WERI-Rb-1 (cell line): Measurements from ENCODE around the gene RNF20.
"Not testable (repeated sequence)": the region's sequence is repeated elsewhere in the genome, so short reads cannot be mapped to it uniquely, and the experiment has no call there.

Experiments
- DNase-seq: peaks from one replicate; pipeline ENCODE4 v3.0.0-alpha.2; 2020
- H3K27ac ChIP-seq: fragments of 250-450 bp; sonication (Bioruptor Pico); 2 replicates; pipeline ENCODE4 v1.5.1; 2020; ENCODE audit warnings: mild to moderate bottlenecking, moderate library complexity
- H3K27me3 ChIP-seq: fragments of 250-450 bp; sonication (Bioruptor Pico); 2 replicates; pipeline ENCODE4 v1.5.1; 2021; ENCODE audit warnings: mild to moderate bottlenecking, low read depth, moderate library complexity; ENCODE audit not compliant: insufficient read depth, severe bottlenecking
- H3K36me3 ChIP-seq: fragments of 250-450 bp; sonication (Bioruptor Pico); 2 replicates; pipeline ENCODE4 v1.5.1; 2020; ENCODE audit warnings: mild to moderate bottlenecking, moderate library complexity
- H3K4me3 ChIP-seq: 2 replicates; pipeline ENCODE4 v1.5.1; 2011; ENCODE audit warnings: low read depth, mild to moderate bottlenecking, control low read depth, low read length
- H3K9me3 ChIP-seq: fragments of 250-450 bp; sonication (Bioruptor Pico); 2 replicates; pipeline ENCODE4 v1.5.1; 2021; ENCODE audit warnings: mild to moderate bottlenecking, moderate library complexity; ENCODE audit not compliant: severe bottlenecking
- TF ChIP-seq, protein P1 (sequence below): IDR thresholded peaks from 2 replicates; pipeline ENCODE4 v1.5.1; 2011; ENCODE audit warnings: low read depth, mild to moderate bottlenecking, control low read depth, inconsistent platforms, low read length

RNF20 gene

DNA sequence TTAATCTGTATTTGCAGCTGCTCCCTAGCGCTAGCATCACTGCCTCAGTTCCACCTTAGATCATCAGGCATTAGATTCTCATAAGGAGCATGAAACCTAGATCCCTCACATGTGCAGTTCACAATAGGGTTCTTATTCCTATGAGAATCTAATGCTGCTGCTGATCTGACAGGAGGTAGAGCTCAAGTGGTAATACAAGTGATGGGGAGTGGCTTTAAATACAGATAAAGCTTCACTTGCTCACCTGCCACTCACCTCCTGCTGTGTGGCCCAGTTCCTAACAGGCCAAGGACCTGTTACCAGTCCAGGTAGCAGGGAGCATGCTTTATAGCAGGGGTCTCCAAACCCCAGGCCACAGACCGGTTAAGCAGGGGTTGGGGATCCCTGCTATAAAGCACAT lies 22.6 kb upstream of the RNF20 start:
- no peak for DNase-seq
- Histone ChIP-seq H3K36me3 (no peaks in the 10 kb centered on the region), H3K27ac (no peak overlapping the region), H3K4me3 (no peak overlapping the region), H3K27me3 (no peaks in the 10 kb centered on the region), H3K9me3 (no peaks in the 10 kb centered on the region)
- TF ChIP-seq, protein P1, sequence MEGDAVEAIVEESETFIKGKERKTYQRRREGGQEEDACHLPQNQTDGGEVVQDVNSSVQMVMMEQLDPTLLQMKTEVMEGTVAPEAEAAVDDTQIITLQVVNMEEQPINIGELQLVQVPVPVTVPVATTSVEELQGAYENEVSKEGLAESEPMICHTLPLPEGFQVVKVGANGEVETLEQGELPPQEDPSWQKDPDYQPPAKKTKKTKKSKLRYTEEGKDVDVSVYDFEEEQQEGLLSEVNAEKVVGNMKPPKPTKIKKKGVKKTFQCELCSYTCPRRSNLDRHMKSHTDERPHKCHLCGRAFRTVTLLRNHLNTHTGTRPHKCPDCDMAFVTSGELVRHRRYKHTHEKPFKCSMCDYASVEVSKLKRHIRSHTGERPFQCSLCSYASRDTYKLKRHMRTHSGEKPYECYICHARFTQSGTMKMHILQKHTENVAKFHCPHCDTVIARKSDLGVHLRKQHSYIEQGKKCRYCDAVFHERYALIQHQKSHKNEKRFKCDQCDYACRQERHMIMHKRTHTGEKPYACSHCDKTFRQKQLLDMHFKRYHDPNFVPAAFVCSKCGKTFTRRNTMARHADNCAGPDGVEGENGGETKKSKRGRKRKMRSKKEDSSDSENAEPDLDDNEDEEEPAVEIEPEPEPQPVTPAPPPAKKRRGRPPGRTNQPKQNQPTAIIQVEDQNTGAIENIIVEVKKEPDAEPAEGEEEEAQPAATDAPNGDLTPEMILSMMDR, result no peak

DNA sequence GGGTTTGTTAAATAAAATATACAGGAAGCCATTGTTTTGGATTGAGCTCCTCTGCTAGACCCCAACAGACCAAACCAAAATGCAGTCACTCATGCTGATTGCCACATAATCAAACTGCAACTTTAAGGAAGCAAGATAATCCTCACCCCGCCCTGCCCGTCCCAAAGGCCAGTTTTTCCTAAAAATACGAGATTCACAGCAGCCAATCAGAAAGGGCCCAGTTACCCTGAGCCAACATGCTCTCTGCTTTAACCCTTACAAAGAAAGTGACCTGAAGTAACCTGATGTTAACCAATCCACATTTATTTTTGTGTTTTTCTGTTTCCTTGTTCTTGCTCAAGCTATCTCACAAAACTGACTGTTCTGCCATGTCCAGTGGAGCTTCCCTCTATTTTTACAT lies 21.5 kb upstream of the RNF20 start:
- Histone ChIP-seq H3K27ac (no peak overlapping the region), H3K36me3 (no peaks in the 10 kb centered on the region), H3K27me3 (no peaks in the 10 kb centered on the region), H3K9me3 (no peaks in the 10 kb centered on the region), H3K4me3 (no peak overlapping the region)
- no peak for DNase-seq
- TF ChIP-seq, protein P1, result no peak

DNA sequence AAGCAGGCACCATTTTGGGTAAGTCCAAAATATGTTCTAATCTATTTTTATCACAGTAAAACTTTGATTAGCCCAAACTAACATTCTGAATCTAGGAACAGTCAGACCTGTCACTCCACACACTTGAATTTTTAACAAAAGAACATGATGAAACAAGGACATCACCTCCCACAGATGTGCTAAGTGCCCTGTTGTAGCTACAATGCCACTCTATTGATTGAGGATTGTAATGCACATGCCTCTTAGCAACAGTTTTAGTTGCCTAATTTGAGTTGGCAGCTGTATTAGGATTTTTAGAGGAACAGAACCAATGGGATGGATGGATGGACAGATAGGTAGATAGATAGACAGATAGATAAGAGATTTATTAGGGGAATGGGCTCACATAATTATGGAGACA lies 20.3 kb upstream of the RNF20 start:
- TF ChIP-seq, protein P1, result no peak
- H3K27ac ChIP-seq, result no peak overlapping the region
- H3K4me3 ChIP-seq, result no peak overlapping the region
- H3K27me3 ChIP-seq, result no peaks in the 10 kb centered on the region
- no peak for DNase-seq
- no peaks in the 10 kb centered on the region for H3K9me3 ChIP-seq
- H3K36me3 ChIP-seq, result no peaks in the 10 kb centered on the region

DNA sequence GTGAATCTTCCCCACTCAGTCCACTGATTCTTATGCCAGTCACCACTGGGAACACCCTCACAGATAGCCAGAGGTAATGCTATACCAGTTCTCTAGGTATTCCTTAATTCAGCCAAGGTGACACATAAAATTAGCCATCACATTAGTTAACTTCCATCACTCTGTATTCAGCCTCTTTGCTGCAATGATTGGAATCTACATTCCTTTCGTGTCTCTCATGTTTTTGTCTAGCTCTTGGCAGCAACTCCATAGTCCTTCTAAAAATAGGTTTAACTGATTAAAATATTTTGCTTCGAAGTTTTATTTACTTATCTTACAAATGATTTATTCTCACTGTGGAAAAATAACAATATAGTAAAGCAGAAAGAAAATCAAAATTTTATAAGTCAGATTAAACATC lies 19.6 kb upstream of the RNF20 start:
- Histone ChIP-seq H3K36me3 (no peaks in the 10 kb centered on the region), H3K4me3 (no peak overlapping the region), H3K27me3 (no peaks in the 10 kb centered on the region), H3K27ac (no peak overlapping the region), H3K9me3 (no peaks in the 10 kb centered on the region)
- DNase-seq, result no peak
- TF ChIP-seq, protein P1, result no peak

DNA sequence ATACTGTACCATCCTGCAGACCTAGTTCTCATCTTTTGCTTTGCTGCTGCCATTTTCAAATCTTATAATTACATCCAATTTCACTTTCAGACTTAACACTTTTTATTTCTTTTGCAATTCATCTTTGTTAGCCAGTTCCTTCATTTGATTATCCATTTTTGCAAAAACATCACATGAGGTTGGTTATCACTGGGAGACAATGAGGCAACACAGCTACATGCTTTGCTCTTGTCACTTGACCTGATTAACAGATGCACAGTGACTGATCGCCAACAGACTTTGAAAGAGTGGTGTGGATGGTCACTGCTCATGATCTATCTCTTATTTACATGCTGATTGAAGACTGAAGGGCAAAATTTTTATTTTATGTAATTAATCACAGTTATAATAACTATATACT lies 17.0 kb upstream of the RNF20 start:
- H3K27me3 ChIP-seq, result no peaks in the 10 kb centered on the region
- DNase-seq, result no peak
- H3K4me3 ChIP-seq, result no peak overlapping the region
- no peak overlapping the region for H3K27ac ChIP-seq
- H3K9me3 ChIP-seq, result no peaks in the 10 kb centered on the region
- TF ChIP-seq, protein P1, result no peak
- H3K36me3 ChIP-seq, result no peaks in the 10 kb centered on the region

DNA sequence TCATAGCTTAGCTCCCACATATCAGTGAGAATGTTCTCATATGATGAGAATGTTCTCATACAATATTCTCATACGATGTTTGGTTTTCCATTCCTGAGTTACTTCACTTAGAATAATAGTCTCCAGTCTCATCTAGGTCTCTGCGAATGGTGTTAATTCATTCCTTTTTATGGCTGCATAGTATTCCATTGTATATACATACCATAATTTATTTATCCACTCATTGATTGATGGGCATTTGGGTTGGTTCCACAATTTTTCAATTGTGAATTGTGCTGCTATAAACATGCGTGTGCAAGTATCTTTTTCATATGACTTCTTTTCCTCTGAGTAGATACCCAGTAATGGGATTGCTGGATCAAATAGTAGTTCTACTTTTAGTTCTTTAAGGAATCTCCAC lies 15.2 kb upstream of the RNF20 start:
- H3K27me3 ChIP-seq, DNase-seq, H3K36me3 ChIP-seq, H3K9me3 ChIP-seq, H3K27ac ChIP-seq, H3K4me3 ChIP-seq: not testable (repeated sequence)
